Mononuclear cell (primary cell): ENCODE data around the gene PALD1. TPM values are rescaled to one million over a fixed set of nuclear protein-coding genes. Genes with fewer than 3 reads are reported as not detected.
"Not testable (repeated sequence)": the region's sequence is repeated elsewhere in the genome, so short reads cannot be mapped to it uniquely, and the experiment has no call there.

Experiments
- H3K27me3 ChIP-seq: 2 replicates; pipeline ENCODE4 v1.6.0; 2011; ENCODE audit warnings: low read length, control low read depth; ENCODE audit not compliant: insufficient read depth
- H3K4me1 ChIP-seq: 2 replicates; pipeline ENCODE4 v1.5.1; 2011; ENCODE audit warnings: mild to moderate bottlenecking, low read length, control low read depth; ENCODE audit not compliant: insufficient read depth
- H3K4me3 ChIP-seq: 2 replicates; pipeline ENCODE4 v1.5.1; 2011; ENCODE audit warnings: mild to moderate bottlenecking, low read length, moderate library complexity
- H3K9me3 ChIP-seq: 2 replicates; pipeline ENCODE4 v1.5.1; 2011; ENCODE audit warnings: low read depth, mild to moderate bottlenecking, control low read depth, low read length
- total RNA-seq: library from RNA; depleted of rRNA; stranded (reverse); fragments of >200 nt; gene quantifications from one replicate; pipeline ENCODE4 v1.2.3, GENCODE V29; 2012

The PALD1 gene
- total RNA-seq, 1 donor = 0.52 TPM

DNA sequence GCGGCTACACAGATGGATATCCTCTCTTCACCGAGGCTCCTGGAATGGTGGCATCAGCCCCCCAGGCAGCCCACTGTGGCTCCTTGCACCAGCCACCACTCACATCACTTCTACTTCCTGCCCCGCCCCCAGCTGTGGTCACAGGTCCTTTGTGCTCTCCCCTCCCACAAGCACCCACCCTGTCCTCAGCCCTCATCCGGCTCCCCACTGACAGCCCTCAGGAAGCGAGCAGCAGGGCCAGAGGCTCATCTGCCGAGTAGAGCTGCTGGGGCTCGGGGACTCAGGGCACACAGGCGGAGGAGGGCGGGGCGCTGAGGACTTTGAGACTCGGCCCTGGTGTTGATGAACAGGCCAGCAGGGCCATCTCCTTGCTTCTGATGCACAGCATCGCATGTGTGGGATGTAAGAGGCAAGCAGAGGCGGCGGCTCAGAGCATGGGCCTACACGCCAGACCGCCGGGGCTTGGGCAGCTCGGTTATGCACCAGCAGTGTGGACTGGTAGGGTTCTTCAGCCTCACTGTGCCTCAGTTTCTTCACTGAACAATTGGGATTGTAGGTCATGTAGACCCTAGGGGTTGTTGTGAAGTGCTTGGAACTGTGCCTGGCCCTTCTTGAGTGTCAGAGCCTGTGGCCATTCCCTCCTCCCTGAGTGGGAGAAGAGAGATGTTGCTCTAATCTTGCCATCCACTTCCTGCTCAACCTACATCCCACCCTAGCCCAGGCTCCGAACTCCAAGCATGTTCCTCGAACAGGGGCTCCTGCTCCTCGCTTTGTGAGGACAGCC is 124.3 kb downstream of the PALD1 start, which contains the start of gene PRF1:
TSS of gene PRF1 (minus strand) at position 77 of the 784 bp plus-strand sequence. CDS start 1,839 bp downstream, outside the sequence.
- Histone ChIP-seq H3K4me3 (peak within 1 kb of the TSS; percentile 57), H3K9me3 (no peaks in the 10 kb centered on the region), H3K27me3 (no peaks in the 10 kb centered on the region), H3K4me1 (peaks cover 29% of the 10 kb centered on the region)

DNA sequence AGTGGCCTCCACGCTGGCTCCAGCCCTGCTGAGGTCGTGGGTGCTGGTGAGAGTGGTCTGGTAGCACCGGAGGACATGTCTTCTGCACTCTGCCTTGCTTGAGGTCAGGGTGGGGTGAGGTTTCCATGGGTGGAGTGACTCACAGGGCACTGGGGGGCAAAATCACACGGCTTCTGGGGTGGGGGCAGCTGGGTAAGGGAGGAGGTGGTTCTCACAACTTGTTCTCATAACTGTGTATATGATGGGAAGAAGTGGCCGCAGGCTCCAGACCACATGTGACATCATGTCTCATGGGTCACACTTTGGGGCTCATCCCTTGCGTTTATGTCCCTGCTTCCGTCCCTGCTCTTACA is 124.9 kb downstream of the PALD1 start:
- H3K4me1 ChIP-seq = peaks cover 24% of the 10 kb centered on the region
- no peaks in the 10 kb centered on the region for H3K27me3 ChIP-seq
- peak overlapping the region; percentile 28 for H3K4me3 ChIP-seq
- no peaks in the 10 kb centered on the region for H3K9me3 ChIP-seq

DNA sequence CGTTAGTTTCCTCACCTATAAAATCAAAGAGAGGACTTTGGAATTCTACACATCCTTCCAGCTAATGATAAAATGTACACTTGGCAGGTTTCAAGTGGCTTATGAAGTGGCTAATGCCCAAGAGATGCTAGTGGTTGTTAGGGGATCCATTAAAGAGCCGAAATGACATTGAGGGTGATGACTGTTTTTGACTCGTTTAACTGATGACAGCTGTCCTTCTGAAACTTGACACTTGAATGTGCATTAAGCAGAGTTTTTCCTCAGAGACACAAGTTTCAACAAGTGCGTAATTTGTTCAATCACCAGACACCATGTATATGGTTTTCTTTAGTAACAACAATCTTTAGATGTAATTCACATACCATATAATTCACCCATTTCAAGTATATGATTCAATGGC is 125.5 kb downstream of the PALD1 start:
- Histone ChIP-seq H3K4me3 (no peak overlapping the region), H3K4me1 (peaks cover 22% of the 10 kb centered on the region), H3K27me3 (no peaks in the 10 kb centered on the region), H3K9me3 (no peaks in the 10 kb centered on the region)

- Histone ChIP-seq H3K4me3 (no peak overlapping the region), H3K9me3 (no peaks in the 10 kb centered on the region), H3K4me1 (peaks cover 27% of the 10 kb centered on the region), H3K27me3 (no peaks in the 10 kb centered on the region)
These were observed 126.6 kb downstream of the PALD1 start for GRCh38 chr10:70605161-70605560.

DNA sequence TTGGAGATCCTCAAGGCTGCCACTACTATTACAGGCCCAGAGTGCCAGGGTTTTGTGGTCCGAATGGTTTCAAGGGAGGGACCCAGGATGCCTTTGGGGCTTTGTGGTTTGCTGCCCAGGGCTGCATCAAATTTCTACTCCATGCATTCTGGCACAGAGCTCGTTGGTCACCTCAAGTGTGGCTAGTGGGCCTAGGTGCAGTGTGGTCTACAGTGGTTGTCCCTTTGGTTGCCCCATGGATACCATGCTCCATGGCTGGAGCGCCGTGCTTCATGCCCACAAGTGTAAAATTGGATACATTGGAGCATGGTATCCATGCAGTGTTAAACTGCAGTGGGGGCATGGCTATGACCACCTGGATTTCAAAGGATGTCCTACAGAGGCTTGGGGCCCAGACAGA is 129.4 kb downstream of the PALD1 start:
- Histone ChIP-seq H3K9me3 (no peaks in the 10 kb centered on the region), H3K4me1 (peaks cover 26% of the 10 kb centered on the region), H3K27me3 (no peaks in the 10 kb centered on the region), H3K4me3 (no peak overlapping the region)

DNA sequence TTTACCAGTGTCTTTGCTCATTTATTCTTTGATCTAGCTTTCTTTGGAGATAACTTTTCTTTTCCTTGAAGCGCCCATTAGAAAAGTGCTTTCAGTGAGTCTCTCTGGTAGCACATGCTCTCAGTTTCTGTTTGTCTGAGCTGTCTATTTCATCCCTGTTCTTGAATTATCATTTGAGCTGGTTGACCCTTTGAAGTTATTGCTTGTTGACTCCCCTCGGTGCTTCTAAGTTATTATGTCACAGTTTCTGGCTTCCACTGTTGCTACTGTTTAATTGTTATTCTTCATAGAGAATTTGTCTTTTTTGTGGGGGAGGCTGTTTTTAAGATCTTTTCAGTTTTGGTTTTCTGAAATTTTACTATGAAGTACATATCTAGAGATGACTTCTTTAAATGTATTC is 135.4 kb downstream of the PALD1 start:
- H3K4me3 ChIP-seq = no peak overlapping the region
- H3K4me1 ChIP-seq = peaks cover 30% of the 10 kb centered on the region
- H3K27me3 ChIP-seq = no peaks in the 10 kb centered on the region
- no peaks in the 10 kb centered on the region for H3K9me3 ChIP-seq

DNA sequence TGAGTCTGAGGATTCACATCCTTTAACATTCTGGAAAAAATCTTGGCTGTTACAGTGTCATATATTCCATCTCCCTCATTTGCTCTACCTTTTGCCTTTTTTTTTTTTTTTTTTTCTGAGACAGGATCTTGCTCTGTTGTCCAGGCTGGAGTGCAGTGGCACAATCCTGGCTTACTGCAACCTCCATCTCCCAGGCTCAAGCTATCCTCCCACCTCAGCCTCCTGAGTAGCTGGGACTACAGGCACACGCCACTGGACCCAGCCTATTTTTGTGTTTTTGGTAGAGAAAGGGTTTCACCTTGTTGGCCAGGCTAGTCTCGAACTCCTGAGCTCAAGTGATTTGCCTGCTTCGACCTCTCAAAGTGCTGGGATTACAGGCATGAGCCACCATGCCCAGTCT is 135.8 kb downstream of the PALD1 start:
- not testable (repeated sequence) for H3K27me3 ChIP-seq, H3K4me3 ChIP-seq, H3K9me3 ChIP-seq
- H3K4me1 ChIP-seq = peaks cover 28% of the 10 kb centered on the region

DNA sequence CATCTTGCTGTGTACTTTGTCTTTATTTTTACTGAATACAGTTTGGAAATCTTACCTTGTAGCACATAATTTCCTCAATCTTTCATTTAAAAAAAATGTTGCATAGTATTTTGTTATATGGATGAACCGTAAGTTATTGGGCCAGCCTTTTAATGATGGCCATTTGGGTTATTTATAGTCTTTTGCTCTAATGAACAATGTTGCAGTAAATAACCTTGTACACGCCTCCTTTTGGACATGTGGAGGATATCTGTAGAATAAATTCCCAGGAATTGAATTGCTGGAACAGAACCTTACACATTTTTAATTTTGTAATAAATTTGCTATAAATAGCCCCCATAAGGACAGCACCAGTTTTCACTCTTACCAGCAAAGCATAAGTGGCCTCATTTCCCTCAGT is 136.6 kb downstream of the PALD1 start:
- Histone ChIP-seq H3K9me3 (no peaks in the 10 kb centered on the region), H3K27me3 (no peaks in the 10 kb centered on the region), H3K4me1 (peaks cover 19% of the 10 kb centered on the region), H3K4me3 (no peak overlapping the region)

GRCh38 chr10:70615784-70616522 is 137.4 kb downstream of the PALD1 start:
- Histone ChIP-seq H3K4me1 (peaks cover 19% of the 10 kb centered on the region), H3K9me3 (no peaks in the 10 kb centered on the region), H3K27me3 (no peaks in the 10 kb centered on the region), H3K4me3 (no peak overlapping the region)

DNA sequence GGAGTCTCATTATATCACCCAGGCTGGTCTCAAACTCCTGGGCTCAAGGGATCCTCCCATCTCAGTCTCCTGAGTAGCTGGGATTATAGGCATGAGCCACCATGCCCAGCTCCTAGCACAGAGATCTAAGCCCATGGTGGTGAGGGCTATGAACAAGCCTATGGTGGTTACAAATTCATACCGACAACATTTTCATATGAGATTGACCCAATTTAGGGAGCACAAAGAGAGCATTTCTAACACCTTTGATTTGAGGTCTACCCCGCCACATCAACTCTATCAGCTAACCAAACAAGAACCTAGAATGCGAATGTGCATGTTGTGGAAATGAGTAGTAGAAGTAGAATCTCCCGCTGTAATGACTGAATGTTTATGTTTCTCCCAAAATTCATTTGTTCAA is 138.2 kb downstream of the PALD1 start:
- Histone ChIP-seq H3K27me3 (no peaks in the 10 kb centered on the region), H3K4me3 (no peak overlapping the region), H3K4me1 (peaks cover 19% of the 10 kb centered on the region), H3K9me3 (no peaks in the 10 kb centered on the region)

Other genes with a start within 250 kb of the PALD1 start
- gene PPA1, start 245.3 kb upstream of the PALD1 start, total RNA-seq = 133 TPM
- gene NPFFR1, start 194.8 kb upstream of the PALD1 start, total RNA-seq = under 0.01 TPM
- gene LRRC20, start 96.1 kb upstream of the PALD1 start, total RNA-seq = 0.94 TPM
- 29.8 TPM for gene EIF4EBP2, start 74.6 kb upstream of the PALD1 start, total RNA-seq
- not detected for gene NODAL, start 37.1 kb upstream of the PALD1 start, total RNA-seq
- 60.4 TPM for gene PRF1, start 124.0 kb downstream of the PALD1 start, total RNA-seq
- not detected for gene ADAMTS14, start 193.7 kb downstream of the PALD1 start, total RNA-seq